ENCODE data around the gene AP2S1.
A peak's percentile ranks its signal among the peaks of the same experiment; 100 is the strongest.

Gene AP2S1

GRCh38 chr19:46849610-46850009 lies 1.0 kb downstream of the AP2S1 start:
- Histone ChIP-seq H3K9me3 (no peaks in the 10 kb centered on the region), H3K27me3 (no peaks in the 10 kb centered on the region), H3K4me3 (ENCODE audit: low read depth in 1 of 2, low read length in 1 of 2) (peak overlapping the region; percentile 65 to 87), H3K36me3 (peaks cover 2% of the 10 kb centered on the region), H3K4me1 (ENCODE audit: control insufficient read depth in 1 of 2, insufficient read depth in 1 of 2, low read depth in 1 of 2, low read length in 1 of 2) (peaks cover 14 to 19% of the 10 kb centered on the region in 2 experiments), H3K27ac (peak overlapping the region; percentile 79)
- no peak for TF ChIP-seq CTCF (IDR thresholded peaks at IDR 0.05)

- Histone ChIP-seq H3K27ac (no peak overlapping the region), H3K27me3 (no peaks in the 10 kb centered on the region), H3K4me3 (ENCODE audit: low read depth in 1 of 2, low read length in 1 of 2) (no peak overlapping the region), H3K36me3 (peaks cover 14% of the 10 kb centered on the region), H3K4me1 (ENCODE audit: control insufficient read depth in 1 of 2, insufficient read depth in 1 of 2, low read depth in 1 of 2, low read length in 1 of 2) (peaks cover 14 to 19% of the 10 kb centered on the region in 2 experiments), H3K9me3 (no peaks in the 10 kb centered on the region)
- TF ChIP-seq CTCF (IDR thresholded peaks at IDR 0.05): no peak
Measured at GRCh38 chr19:46848389-46848788, 2.3 kb downstream of the AP2S1 start.

- Histone ChIP-seq H3K4me3 (ENCODE audit: low read depth in 1 of 2, low read length in 1 of 2) (no peak overlapping the region), H3K27me3 (no peaks in the 10 kb centered on the region), H3K27ac (no peak overlapping the region), H3K36me3 (peaks cover 23% of the 10 kb centered on the region), H3K4me1 (ENCODE audit: control insufficient read depth in 1 of 2, insufficient read depth in 1 of 2, low read depth in 1 of 2, low read length in 1 of 2) (peaks cover 14 to 19% of the 10 kb centered on the region in 2 experiments), H3K9me3 (no peaks in the 10 kb centered on the region)
- TF ChIP-seq CTCF (IDR thresholded peaks at IDR 0.05): no peak
Measured at GRCh38 chr19:46847528-46847927, 3.1 kb downstream of the AP2S1 start.

- peaks cover 38% of the 10 kb centered on the region for H3K36me3 ChIP-seq
- no peak overlapping the region for H3K4me3 ChIP-seq (ENCODE audit: low read depth in 1 of 2, low read length in 1 of 2)
- TF ChIP-seq CTCF (IDR thresholded peaks at IDR 0.05): no peak
- no peak overlapping the region for H3K27ac ChIP-seq
- no peaks in the 10 kb centered on the region for H3K27me3 ChIP-seq
- H3K4me1 ChIP-seq (ENCODE audit: control insufficient read depth in 1 of 2, insufficient read depth in 1 of 2, low read depth in 1 of 2, low read length in 1 of 2): peaks cover 14 to 19% of the 10 kb centered on the region in 2 experiments
- H3K9me3 ChIP-seq: no peaks in the 10 kb centered on the region
Measured at GRCh38 chr19:46845959-46846459, 4.6 kb downstream of the AP2S1 start.

GRCh38 chr19:46844067-46844489 lies 6.6 kb downstream of the AP2S1 start:
- H3K4me3 ChIP-seq (ENCODE audit: low read depth in 1 of 2, low read length in 1 of 2): no peak overlapping the region
- H3K27ac ChIP-seq: no peak overlapping the region
- H3K36me3 ChIP-seq: peaks cover 48% of the 10 kb centered on the region
- H3K27me3 ChIP-seq: no peaks in the 10 kb centered on the region
- no peak for TF ChIP-seq CTCF (IDR thresholded peaks at IDR 0.05)
- H3K9me3 ChIP-seq: no peaks in the 10 kb centered on the region
- H3K4me1 ChIP-seq (ENCODE audit: control insufficient read depth in 1 of 2, insufficient read depth in 1 of 2, low read depth in 1 of 2, low read length in 1 of 2): no peaks in the 10 kb centered on the region

GRCh38 chr19:46842791-46843190 lies 7.9 kb downstream of the AP2S1 start:
- Histone ChIP-seq H3K4me3 (ENCODE audit: low read depth in 1 of 2, low read length in 1 of 2) (no peak overlapping the region), H3K36me3 (peaks cover 60% of the 10 kb centered on the region)

More at GRCh38 chr19:46842791-46843190, 7.9 kb downstream of the AP2S1 start:
- no peak overlapping the region for H3K27ac ChIP-seq
- H3K9me3 ChIP-seq: no peaks in the 10 kb centered on the region
- no peaks in the 10 kb centered on the region for H3K27me3 ChIP-seq
- no peak for TF ChIP-seq CTCF (IDR thresholded peaks at IDR 0.05)
- H3K4me1 ChIP-seq (ENCODE audit: control insufficient read depth in 1 of 2, insufficient read depth in 1 of 2, low read depth in 1 of 2, low read length in 1 of 2): no peaks in the 10 kb centered on the region

Measured in neutrophil (primary cell).